Endothelial cell of umbilical vein (primary cell): Measurements from ENCODE around the gene ARHGEF19. TPM values are rescaled to one million over a fixed set of nuclear protein-coding genes. Genes with fewer than 3 reads are reported as not detected.

Source experiments
- BruUV-seq: library from RNA; stranded (reverse); fragments of 400-500 nt; replicated peaks from 2 replicates; lab custom pipeline; 2021; lab: Mats Ljungman, UMichigan
- CTCF ChIA-PET: fragments of 300-600, 350-600 bp; sonication (Branson Sonifier 250); formaldehyde crosslinking; loops from one replicate; lab custom pipeline; 2021; ENCODE audit warnings: antibody characterized with exemption, inconsistent platforms; lab: Charles Lee
- POLR2A ChIA-PET: fragments of 300-600, 350-600 bp; sonication (Branson Sonifier 250); formaldehyde crosslinking; loops from one replicate; lab custom pipeline; 2021; ENCODE audit warnings: antibody characterized with exemption, inconsistent platforms; lab: Charles Lee
- DNase-seq: peaks from one replicate; pipeline ENCODE4 v3.0.0-alpha.2; 2011; ENCODE audit warnings: low read depth, low spot score
- FAIRE-seq: peaks from 2 replicates; lab custom pipeline; 2011; peaks lifted over from hg19 to GRCh38; lab: Jason Lieb, UNC
- H2AFZ ChIP-seq: 2 replicates; pipeline ENCODE4 v1.6.0; 2012; ENCODE audit warnings: low read depth, low read length, control low read depth, inconsistent platforms
- H3K27ac ChIP-seq: 2 replicates; pipeline ENCODE4 v1.5.1; 2011; ENCODE audit warnings: low read depth, mild to moderate bottlenecking, control low read depth, low read length, moderate library complexity; ENCODE audit not compliant: insufficient read depth
- H3K27me3 ChIP-seq, 2 experiments: 2 replicates each; pipeline versions ENCODE4 v1.6.0 to v1.6.1; 2011; ENCODE audit warnings: low read length in 2 of 2, mixed read lengths in 1 of 2; ENCODE audit not compliant: control insufficient read depth in 2 of 2, insufficient read depth in 2 of 2
- H3K36me3 ChIP-seq, 2 experiments: 2 replicates in 1 of 2; 3 replicates in 1 of 2; pipeline ENCODE4 v1.5.1; 2011; ENCODE audit warnings: low read length in 2 of 2, mild to moderate bottlenecking in 1 of 2, moderate library complexity in 1 of 2; ENCODE audit not compliant: control insufficient read depth in 2 of 2, insufficient read depth in 2 of 2; ENCODE audit errors: extremely low read depth in 1 of 2
- H3K4me1 ChIP-seq: 3 replicates; pipeline ENCODE4 v1.5.1; 2011; ENCODE audit warnings: mild to moderate bottlenecking, low read length; ENCODE audit not compliant: control insufficient read depth, insufficient read depth; ENCODE audit errors: extremely low read depth
- H3K4me2 ChIP-seq: 2 replicates; pipeline ENCODE4 v1.6.1; 2011; ENCODE audit warnings: low read length, control low read depth, mixed read lengths; ENCODE audit not compliant: insufficient read depth
- H3K4me3 ChIP-seq, 3 experiments: fragments of 200-600 bp in 1 of 3; sonication (generic), shearing (Covaris generic) in 1 of 3; replicated peaks in 1 of 3; 2 replicates each; pipeline ENCODE4 v1.5.1; 2011 to 2016; ENCODE audit warnings: control low read depth in 3 of 3, low read length in 3 of 3, mild to moderate bottlenecking in 2 of 3, inconsistent platforms in 1 of 3, low read depth in 1 of 3, moderate library complexity in 1 of 3; ENCODE audit not compliant: insufficient read depth in 1 of 3
- H3K79me2 ChIP-seq: 2 replicates; pipeline ENCODE4 v1.6.0; 2012; ENCODE audit warnings: low read length, inconsistent platforms; ENCODE audit not compliant: control insufficient read depth, insufficient read depth
- H3K9ac ChIP-seq: replicated peaks from 2 replicates; pipeline ENCODE3; 2011; ENCODE audit warnings: low read length, control low read depth; ENCODE audit not compliant: insufficient read depth; ENCODE audit errors: extremely low read depth
- H3K9me1 ChIP-seq: replicated peaks from 3 replicates; pipeline ENCODE4 v1.6.0; 2011; ENCODE audit warnings: mild to moderate bottlenecking, low read length; ENCODE audit not compliant: control insufficient read depth, insufficient read depth; ENCODE audit errors: extremely low read depth
- H3K9me3 ChIP-seq: replicated peaks from 2 replicates; pipeline ENCODE4 v1.5.1; 2012; ENCODE audit warnings: low read length, inconsistent platforms; ENCODE audit not compliant: control insufficient read depth, insufficient read depth
- H4K20me1 ChIP-seq: replicated peaks from 2 replicates; pipeline ENCODE3; 2011; ENCODE audit warnings: mild to moderate bottlenecking, low read length; ENCODE audit not compliant: control insufficient read depth, insufficient read depth; ENCODE audit errors: extremely low read depth
- EZH2 ChIP-seq: IDR thresholded peaks from 2 replicates; pipeline ENCODE4 v1.6.1; 2012; ENCODE audit warnings: borderline replicate concordance, low read depth, mild to moderate bottlenecking, moderate library complexity, low read length, inconsistent platforms; ENCODE audit not compliant: severe bottlenecking
- FOS ChIP-seq: IDR thresholded peaks from 2 replicates; pipeline ENCODE4 v1.6.1; 2011; ENCODE audit warnings: mild to moderate bottlenecking, low read length, moderate library complexity, borderline replicate concordance; ENCODE audit not compliant: insufficient read depth
- GATA2 ChIP-seq: IDR thresholded peaks from 2 replicates; pipeline ENCODE4 v1.7.0; 2011; ENCODE audit warnings: low read depth, mild to moderate bottlenecking, moderate library complexity, mixed read lengths, low read length; ENCODE audit not compliant: insufficient read length, insufficient read depth
- JUN ChIP-seq: IDR thresholded peaks from 2 replicates; pipeline ENCODE4 v1.6.1; 2011; ENCODE audit warnings: borderline replicate concordance, low read depth; ENCODE audit not compliant: insufficient read length, insufficient read depth
- MYC ChIP-seq: IDR thresholded peaks from one replicate; pipeline ENCODE4 v1.6.1; 2011; ENCODE audit warnings: mild to moderate bottlenecking, low read depth, low read length
- POLR2A ChIP-seq: IDR thresholded peaks from 2 replicates; pipeline ENCODE4 v1.6.1; 2012; ENCODE audit warnings: low read depth, mild to moderate bottlenecking, control low read depth, low read length
- POLR2AphosphoS5 ChIP-seq: IDR thresholded peaks from 2 replicates; pipeline ENCODE4 v1.6.1; 2012; ENCODE audit warnings: low read depth, mild to moderate bottlenecking, control low read depth, low read length, moderate library complexity; ENCODE audit not compliant: insufficient read depth
- dilution Hi-C: fragments of 300-500 bp; cut with MboI; formaldehyde crosslinking; loops from one replicate; pipeline ENCODE4 v1.15.0; 2019; ENCODE audit warnings: low sequenced_read_pairs; ENCODE audit not compliant: extremely low pct_ligation_motif_present
- intact Hi-C: fragments of 100-400 bp; cut with micrococcal nuclease; formaldehyde crosslinking; loops from one replicate; pipeline ENCODE4 v1.10.0; 2022
- polyA plus RNA-seq, 4 experiments: library from polyadenylated mRNA; depleted of rRNA in 3 of 4; stranded (reverse) in 3 of 4; unstranded in 1 of 4; fragments of >200 nt; gene quantifications; 2 replicates each; pipeline versions ENCODE4 v1.2.1 to v1.2.3, GENCODE V29; 2011 to 2012; ENCODE audit warnings: missing spikeins in 1 of 4
- total RNA-seq: library from RNA; stranded (reverse); gene quantifications from 2 replicates; pipeline ENCODE4 v1.2.3, GENCODE V29; 2021
- TF ChIP-seq, protein P1 (sequence below), 2 donors: IDR thresholded peaks; 1 replicate in 1 of 2; 2 replicates in 1 of 2; pipeline ENCODE4 v1.5.1; 2011; ENCODE audit warnings: low read length in 2 of 2, mild to moderate bottlenecking in 2 of 2, moderate library complexity in 2 of 2, control low read depth in 1 of 2, inconsistent platforms in 1 of 2, low read depth in 1 of 2; ENCODE audit not compliant: insufficient read depth in 1 of 2; ENCODE audit errors: extremely low read depth in 1 of 2
- TF ChIP-seq, protein P2 (sequence below): IDR thresholded peaks from 2 replicates; pipeline ENCODE4 v1.6.1; 2011; ENCODE audit not compliant: insufficient read depth, insufficient read length

Gene ARHGEF19
- total and polyA plus RNA-seq, 2 donors (not counting 3 experiments of a cell fraction or from before 2014, with no cell fraction given) = 6.2 to 8.0 TPM

DNA sequence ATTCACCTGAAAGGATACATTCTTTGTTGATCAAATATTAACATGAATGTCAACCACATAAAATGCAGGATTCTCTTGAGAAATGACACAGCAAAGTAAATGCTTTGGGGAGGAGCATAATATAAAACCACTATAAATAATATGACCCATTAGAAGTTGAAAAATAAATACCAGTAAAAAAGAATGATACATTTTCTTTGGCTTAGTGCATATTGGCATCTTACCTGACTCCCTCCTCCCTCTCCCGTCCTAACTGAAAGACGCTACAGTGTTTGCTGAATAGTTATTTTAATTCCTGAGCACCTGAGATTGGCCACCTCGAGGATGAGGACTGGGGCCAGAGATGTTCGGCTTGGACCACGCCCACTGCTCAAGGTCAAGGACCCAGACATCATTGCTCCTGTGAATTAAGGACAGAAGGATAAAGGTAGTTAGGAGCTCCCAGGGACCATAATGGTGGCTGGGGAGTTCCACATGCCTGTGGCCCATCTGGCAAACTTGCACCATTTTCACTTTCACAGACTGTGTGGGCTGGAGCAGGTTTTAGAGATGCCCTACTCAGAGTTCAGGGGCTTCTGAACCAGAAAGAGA, 41.0 kb upstream of the ARHGEF19 start:
- Histone ChIP-seq H3K4me3 (no peak overlapping the region), H4K20me1 (no peaks in the 10 kb centered on the region), H3K4me1 (peaks cover 18% of the 10 kb centered on the region), H3K36me3 (peaks cover 12 to 20% of the 10 kb centered on the region in 2 experiments), H2AFZ (no peak overlapping the region), H3K9ac (no peak overlapping the region), H3K27me3 (no peaks in the 10 kb centered on the region), H3K9me1 (no peaks in the 10 kb centered on the region), H3K79me2 (no peaks in the 10 kb centered on the region), H3K4me2 (no peak overlapping the region), H3K27ac (no peak overlapping the region), H3K9me3 (no peaks in the 10 kb centered on the region)
- no peak for FAIRE-seq
- dilution Hi-C loops (no loop called here), intact Hi-C loops (no loop called here)
- no peak for DNase-seq
- TF ChIP-seq FOS = no peak
- no peak for TF ChIP-seq POLR2AphosphoS5
- TF ChIP-seq MYC = no peak
- no peak for TF ChIP-seq POLR2A
- TF ChIP-seq GATA2 = no peak
- TF ChIP-seq, protein P1, sequence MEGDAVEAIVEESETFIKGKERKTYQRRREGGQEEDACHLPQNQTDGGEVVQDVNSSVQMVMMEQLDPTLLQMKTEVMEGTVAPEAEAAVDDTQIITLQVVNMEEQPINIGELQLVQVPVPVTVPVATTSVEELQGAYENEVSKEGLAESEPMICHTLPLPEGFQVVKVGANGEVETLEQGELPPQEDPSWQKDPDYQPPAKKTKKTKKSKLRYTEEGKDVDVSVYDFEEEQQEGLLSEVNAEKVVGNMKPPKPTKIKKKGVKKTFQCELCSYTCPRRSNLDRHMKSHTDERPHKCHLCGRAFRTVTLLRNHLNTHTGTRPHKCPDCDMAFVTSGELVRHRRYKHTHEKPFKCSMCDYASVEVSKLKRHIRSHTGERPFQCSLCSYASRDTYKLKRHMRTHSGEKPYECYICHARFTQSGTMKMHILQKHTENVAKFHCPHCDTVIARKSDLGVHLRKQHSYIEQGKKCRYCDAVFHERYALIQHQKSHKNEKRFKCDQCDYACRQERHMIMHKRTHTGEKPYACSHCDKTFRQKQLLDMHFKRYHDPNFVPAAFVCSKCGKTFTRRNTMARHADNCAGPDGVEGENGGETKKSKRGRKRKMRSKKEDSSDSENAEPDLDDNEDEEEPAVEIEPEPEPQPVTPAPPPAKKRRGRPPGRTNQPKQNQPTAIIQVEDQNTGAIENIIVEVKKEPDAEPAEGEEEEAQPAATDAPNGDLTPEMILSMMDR (IDR thresholded peaks at IDR 0.05; ENCODE audit: extremely low read depth in 1 of 2, insufficient read depth in 1 of 2, low read depth in 1 of 2, low read length in 2 of 2) = no peak
- TF ChIP-seq EZH2 = no peak
- no peak for TF ChIP-seq JUN
- TF ChIP-seq, protein P2, sequence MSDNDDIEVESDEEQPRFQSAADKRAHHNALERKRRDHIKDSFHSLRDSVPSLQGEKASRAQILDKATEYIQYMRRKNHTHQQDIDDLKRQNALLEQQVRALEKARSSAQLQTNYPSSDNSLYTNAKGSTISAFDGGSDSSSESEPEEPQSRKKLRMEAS = no peak
- no TSS peak for BruUV-seq
- ChIA-PET CTCF (interaction anchor here (2.6 kb wide), 1 partner anchor 110 kb away, joined by 5 read pairs; no protein-coding TSS in a partner anchor), POLR2A (no interaction called here)
